ENCODE measurements around the gene TUBB2B. TPM values are rescaled to one million over a fixed set of nuclear protein-coding genes. Genes with fewer than 3 reads are reported as not detected.

TUBB2B gene
- polyA plus RNA-seq, 2 of the 4 experiments (the other 2 are of a cell fraction), result 10.8 to 18.0 TPM

DNA sequence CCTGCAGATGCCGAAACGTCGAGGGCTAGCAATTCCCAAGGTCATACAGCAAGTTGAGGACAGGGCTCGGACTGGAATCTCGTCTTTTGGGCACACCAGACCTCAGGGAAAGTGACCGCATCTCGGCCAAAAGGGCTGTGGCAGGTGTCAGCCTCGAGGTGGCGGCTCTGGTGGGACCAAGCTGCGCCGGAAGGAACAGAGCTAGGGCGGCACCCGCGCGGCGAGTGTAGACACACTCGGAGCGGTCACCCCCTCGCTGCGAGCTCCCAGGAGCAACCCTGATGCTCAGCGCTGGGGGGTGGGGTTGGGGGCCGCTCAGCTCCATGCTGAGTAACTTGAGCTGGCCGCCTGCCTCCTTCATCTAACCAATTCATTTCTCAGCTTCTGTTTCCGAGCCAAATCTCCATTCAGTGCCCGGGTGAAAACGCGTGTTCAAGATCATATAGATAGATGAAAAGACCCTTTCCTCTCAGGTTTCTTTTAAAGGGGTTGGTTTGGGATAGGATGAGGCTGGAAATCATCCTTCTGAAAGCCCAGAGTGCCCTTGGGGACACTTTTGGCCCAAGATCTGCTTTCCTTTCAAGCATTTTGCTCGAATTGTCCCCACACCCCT, 2.2 kb upstream of the TUBB2B start:
- no peak for DNase-seq (ENCODE audit: low read depth in 1 of 2, low spot score in 1 of 2)
- H3K4me3 ChIP-seq, result no peak overlapping the region
- H3K9me3 ChIP-seq, result no peaks in the 10 kb centered on the region
- H3K4me2 ChIP-seq, result 0 out of 3 replicates have a peak overlapping the region, but pooled peaks have one; percentile 0
- 76% methylated on average over 23 of the region's 28 CpGs for WGBS (ENCODE audit: missing lambda C conversion rate)
- no peak for FAIRE-seq
- no peak overlapping the region for H3K27ac ChIP-seq
- ChIA-PET POLR2A (no interaction called here), CTCF (interaction anchor here (0.6 to 1.3 kb wide), 2 partner anchors 15 to 1123 kb away, joined by 3 read pairs; no protein-coding TSS in a partner anchor)
- ATAC-seq, result no peak
- H3K4me1 ChIP-seq, result peaks cover 11% of the 10 kb centered on the region; the same call in 2 of the 3 replicates
- TF ChIP-seq HEYL (CRISPR knock-in tag; IDR thresholded peaks at IDR 0.05), result no peak
- TF ChIP-seq, protein P1, sequence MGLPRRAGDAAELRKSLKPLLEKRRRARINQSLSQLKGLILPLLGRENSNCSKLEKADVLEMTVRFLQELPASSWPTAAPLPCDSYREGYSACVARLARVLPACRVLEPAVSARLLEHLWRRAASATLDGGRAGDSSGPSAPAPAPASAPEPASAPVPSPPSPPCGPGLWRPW (IDR thresholded peaks at IDR 0.05), result no peak
- TF ChIP-seq KDM1A (IDR thresholded peaks at IDR 0.05; ENCODE audit: low read depth), result no peak
- no peak for TF ChIP-seq POLR2AphosphoS2 (conservative IDR thresholded peaks at IDR 0.05; ENCODE audit: low read length)
- no peak for TF ChIP-seq MYC (IDR thresholded peaks at IDR 0.05; ENCODE audit: borderline replicate concordance, low read length)
- no peak for TF ChIP-seq RARB (CRISPR knock-in tag; IDR thresholded peaks at IDR 0.05)
- no peak for TF ChIP-seq ZNF302 (CRISPR knock-in tag; IDR thresholded peaks at IDR 0.05)
- no peak for TF ChIP-seq NPAS2 (CRISPR knock-in tag; IDR thresholded peaks at IDR 0.05; ENCODE audit: borderline replicate concordance)
- TF ChIP-seq EP300 (IDR thresholded peaks at IDR 0.05), result no peak
- TF ChIP-seq ZFP36 (IDR thresholded peaks at IDR 0.05; ENCODE audit: borderline replicate concordance, partially characterized antibody), result no peak
- TF ChIP-seq MAFK (IDR thresholded peaks at IDR 0.05; ENCODE audit: partially characterized antibody), result no peak
- TF ChIP-seq ZSCAN20 (CRISPR knock-in tag; IDR thresholded peaks at IDR 0.05), result no peak
- no peak for TF ChIP-seq NR3C1 (IDR thresholded peaks at IDR 0.05)
- TF ChIP-seq RFX5 (IDR thresholded peaks at IDR 0.05), result no peak
- TF ChIP-seq, protein P2, sequence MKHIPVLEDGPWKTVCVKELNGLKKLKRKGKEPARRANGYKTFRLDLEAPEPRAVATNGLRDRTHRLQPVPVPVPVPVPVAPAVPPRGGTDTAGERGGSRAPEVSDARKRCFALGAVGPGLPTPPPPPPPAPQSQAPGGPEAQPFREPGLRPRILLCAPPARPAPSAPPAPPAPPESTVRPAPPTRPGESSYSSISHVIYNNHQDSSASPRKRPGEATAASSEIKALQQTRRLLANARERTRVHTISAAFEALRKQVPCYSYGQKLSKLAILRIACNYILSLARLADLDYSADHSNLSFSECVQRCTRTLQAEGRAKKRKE (CRISPR knock-in tag; IDR thresholded peaks at IDR 0.05; ENCODE audit: low read depth), result no peak
- TF ChIP-seq ZC3H11A (IDR thresholded peaks at IDR 0.05), result no peak
- TF ChIP-seq HOXA7 (CRISPR knock-in tag; IDR thresholded peaks at IDR 0.05), result no peak
- TF ChIP-seq, protein P3, sequence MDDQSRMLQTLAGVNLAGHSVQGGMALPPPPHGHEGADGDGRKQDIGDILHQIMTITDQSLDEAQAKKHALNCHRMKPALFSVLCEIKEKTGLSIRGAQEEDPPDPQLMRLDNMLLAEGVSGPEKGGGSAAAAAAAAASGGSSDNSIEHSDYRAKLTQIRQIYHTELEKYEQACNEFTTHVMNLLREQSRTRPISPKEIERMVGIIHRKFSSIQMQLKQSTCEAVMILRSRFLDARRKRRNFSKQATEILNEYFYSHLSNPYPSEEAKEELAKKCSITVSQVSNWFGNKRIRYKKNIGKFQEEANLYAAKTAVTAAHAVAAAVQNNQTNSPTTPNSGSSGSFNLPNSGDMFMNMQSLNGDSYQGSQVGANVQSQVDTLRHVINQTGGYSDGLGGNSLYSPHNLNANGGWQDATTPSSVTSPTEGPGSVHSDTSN (IDR thresholded peaks at IDR 0.05), result no peak
- no peak for TF ChIP-seq FOXS1 (CRISPR knock-in tag; IDR thresholded peaks at IDR 0.05)

DNA sequence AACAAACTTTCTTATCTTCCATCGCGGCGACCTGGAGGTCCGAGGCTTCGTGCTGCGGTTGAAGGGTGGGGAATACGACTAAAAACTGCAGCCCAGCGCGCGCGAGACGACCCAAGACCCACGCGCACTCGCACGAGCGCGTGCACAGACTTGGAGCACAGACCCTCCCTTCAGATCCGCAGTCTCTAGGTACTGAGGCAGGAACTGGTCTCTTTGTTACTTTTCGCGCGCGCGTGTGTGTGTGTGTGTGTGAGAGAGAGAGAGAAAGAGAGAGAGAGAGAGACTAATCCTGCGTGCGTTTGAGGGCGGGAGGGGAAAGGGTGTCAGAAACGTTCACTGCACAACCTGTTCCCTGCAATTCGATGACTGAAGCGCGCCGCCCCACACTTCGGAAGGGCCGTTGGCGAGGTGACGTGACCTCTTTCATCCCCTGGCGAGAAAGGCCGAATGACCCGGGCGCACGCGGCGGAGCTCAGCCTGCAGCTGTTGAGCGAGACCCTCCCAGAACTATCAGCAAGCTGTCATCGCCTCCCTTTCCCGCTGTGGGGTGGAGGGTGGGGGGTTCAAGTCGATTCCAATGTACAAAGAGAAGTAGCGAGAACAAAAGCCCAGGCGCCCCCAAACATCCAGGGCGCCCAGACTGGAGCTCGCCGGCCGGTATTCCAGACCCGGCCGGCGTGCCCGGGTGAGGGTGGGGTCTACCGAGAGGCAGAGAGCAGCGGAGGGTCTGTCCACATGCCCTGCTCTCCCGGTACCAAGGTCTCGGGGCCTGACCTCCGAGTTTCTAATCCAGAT, 1.5 kb upstream of the TUBB2B start:
- DNase-seq (ENCODE audit: low read depth in 1 of 2, low spot score in 1 of 2) (no peak), ATAC-seq (no peak), FAIRE-seq (no peak)
- ChIA-PET CTCF (interaction anchor here (1.0 to 1.3 kb wide), 2 partner anchors 14 to 20 kb away, joined by 3 read pairs; no protein-coding TSS in a partner anchor), POLR2A (no interaction called here)
- no peak overlapping the region for H3K4me2 ChIP-seq
- 95% methylated on average over 56 of the region's 62 CpGs for WGBS (ENCODE audit: missing lambda C conversion rate)
- no peak overlapping the region for H3K27ac ChIP-seq
- peaks cover 11% of the 10 kb centered on the region; the same call in 2 of the 3 replicates for H3K4me1 ChIP-seq
- no peak overlapping the region for H3K4me3 ChIP-seq
- no peaks in the 10 kb centered on the region for H3K9me3 ChIP-seq
- TF ChIP-seq POLR2A (IDR thresholded peaks at IDR 0.05; ENCODE audit: low read length), result no peak

DNA sequence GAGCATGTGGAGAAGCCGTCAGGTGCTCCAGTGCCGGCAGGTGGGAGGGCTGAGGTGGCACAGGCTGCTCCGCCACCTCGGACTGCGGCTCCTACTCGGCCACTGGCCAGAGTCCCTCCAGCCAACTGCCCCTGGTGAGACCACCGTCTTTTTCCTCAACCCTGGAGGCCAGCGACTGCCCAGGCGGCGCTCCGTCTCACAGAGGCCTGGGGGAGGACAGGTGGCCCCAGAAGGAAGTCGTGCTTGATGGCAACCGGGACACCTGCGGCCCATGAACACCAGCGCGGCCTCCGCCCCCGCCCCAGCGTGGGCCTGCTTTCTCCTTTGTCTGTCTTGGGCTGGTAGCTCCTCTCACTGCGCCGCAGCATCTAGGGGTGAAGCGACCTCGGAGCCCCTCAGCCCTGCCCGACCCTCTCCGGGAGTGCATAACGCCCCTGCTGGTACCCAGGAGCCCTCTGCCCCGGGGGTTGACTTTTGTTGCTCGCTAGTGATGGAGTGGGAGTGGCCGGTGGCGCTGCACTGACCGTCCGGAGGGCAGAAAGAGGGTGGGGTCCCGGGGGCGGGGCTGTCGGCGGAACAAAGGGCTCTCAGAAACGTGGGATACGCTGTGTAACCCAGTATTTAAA, 706 bp upstream of the TUBB2B start:
- peak overlapping the region; percentile 63 for H3K4me3 ChIP-seq
- WGBS (ENCODE audit: missing lambda C conversion rate), result 81% methylated on average over 19 of the region's 38 CpGs
- no peak for TF ChIP-seq POLR2A (IDR thresholded peaks at IDR 0.05; ENCODE audit: low read length)
- TF ChIP-seq HEYL (CRISPR knock-in tag; IDR thresholded peaks at IDR 0.05), result no peak
- TF ChIP-seq JUN (IDR thresholded peaks at IDR 0.05), result no peak
- no peak for TF ChIP-seq EHF (CRISPR knock-in tag; IDR thresholded peaks at IDR 0.05)
- no peak for TF ChIP-seq ESRRA (IDR thresholded peaks at IDR 0.05; ENCODE audit: borderline replicate concordance, low read length)
- no peak for TF ChIP-seq EHMT2 (IDR thresholded peaks at IDR 0.05; ENCODE audit: low read depth)
- TF ChIP-seq MAZ (IDR thresholded peaks at IDR 0.05; ENCODE audit: borderline replicate concordance, low read depth, low read length), result no peak
- no peak for TF ChIP-seq SMC3 (IDR thresholded peaks at IDR 0.05)
- TF ChIP-seq FOXS1 (CRISPR knock-in tag; IDR thresholded peaks at IDR 0.05), result no peak
- TF ChIP-seq RNF2 (IDR thresholded peaks at IDR 0.05; ENCODE audit: borderline replicate concordance, low read depth), result no peak
- no peak for TF ChIP-seq ZSCAN20 (CRISPR knock-in tag; IDR thresholded peaks at IDR 0.05)
- H3K4me2 ChIP-seq, result peak overlapping the region; percentile 96
- ChIA-PET POLR2A (no interaction called here), CTCF (interaction anchor here (0.7 to 1.0 kb wide), 2 partner anchors 18 to 20 kb away, joined by 3 read pairs; no protein-coding TSS in a partner anchor)
- peaks cover 11% of the 10 kb centered on the region; the same call in 2 of the 3 replicates for H3K4me1 ChIP-seq
- ATAC-seq, result no peak
- peak overlapping the region; percentile 72 to 89; a peak in 3 of 6 replicates for H3K27ac ChIP-seq
- no peak for DNase-seq (ENCODE audit: low read depth in 1 of 2, low spot score in 1 of 2)
- FAIRE-seq, result no peak
- H3K9me3 ChIP-seq, result no peaks in the 10 kb centered on the region

Measured in A549 (cell line).